ENCODE data around the gene LHX4.

- TF ChIP-seq POLR2AphosphoS5 (IDR thresholded peaks at IDR 0.05; ENCODE audit: borderline replicate concordance, low read depth, low read length) (no peak), EZH2 (IDR thresholded peaks at IDR 0.05) (no peak), FOXP2 (optimal IDR thresholded peaks at IDR 0.05; ENCODE audit: control extremely low read depth, extremely low read length, insufficient read depth) (no peak)
Measured at GRCh38 chr1:180232521-180233043, 2.5 kb downstream of the LHX4 start.

All from SK-N-MC (cell line).